Right lobe of liver (tissue), 4 donors: ENCODE measurements around the gene RPS6KL1.

Experiments used
- POLR2A ChIP-seq: fragments of 450-650 bp; IDR thresholded peaks from one replicate; pipeline ENCODE4 v1.6.1; 2017; ENCODE audit warnings: antibody characterized with exemption, mild to moderate bottlenecking
- TF ChIP-seq, protein P1 (sequence below), 4 donors: fragments of 200-600 bp in 3 of 4; fragments of 450-650 bp in 1 of 4; IDR thresholded peaks; one replicate each; pipeline versions ENCODE4 v1.5.1 to v1.8.0; 2016 to 2022; ENCODE audit warnings: antibody characterized with exemption in 4 of 4, mild to moderate bottlenecking in 2 of 4
- donor health status: DM: no; HTN: no; CAD: no.
- donor health status: DM: no; HTN: no; CAD: no.
- donor health status: DM: no; HTN: yes; CAD: no.

DNA sequence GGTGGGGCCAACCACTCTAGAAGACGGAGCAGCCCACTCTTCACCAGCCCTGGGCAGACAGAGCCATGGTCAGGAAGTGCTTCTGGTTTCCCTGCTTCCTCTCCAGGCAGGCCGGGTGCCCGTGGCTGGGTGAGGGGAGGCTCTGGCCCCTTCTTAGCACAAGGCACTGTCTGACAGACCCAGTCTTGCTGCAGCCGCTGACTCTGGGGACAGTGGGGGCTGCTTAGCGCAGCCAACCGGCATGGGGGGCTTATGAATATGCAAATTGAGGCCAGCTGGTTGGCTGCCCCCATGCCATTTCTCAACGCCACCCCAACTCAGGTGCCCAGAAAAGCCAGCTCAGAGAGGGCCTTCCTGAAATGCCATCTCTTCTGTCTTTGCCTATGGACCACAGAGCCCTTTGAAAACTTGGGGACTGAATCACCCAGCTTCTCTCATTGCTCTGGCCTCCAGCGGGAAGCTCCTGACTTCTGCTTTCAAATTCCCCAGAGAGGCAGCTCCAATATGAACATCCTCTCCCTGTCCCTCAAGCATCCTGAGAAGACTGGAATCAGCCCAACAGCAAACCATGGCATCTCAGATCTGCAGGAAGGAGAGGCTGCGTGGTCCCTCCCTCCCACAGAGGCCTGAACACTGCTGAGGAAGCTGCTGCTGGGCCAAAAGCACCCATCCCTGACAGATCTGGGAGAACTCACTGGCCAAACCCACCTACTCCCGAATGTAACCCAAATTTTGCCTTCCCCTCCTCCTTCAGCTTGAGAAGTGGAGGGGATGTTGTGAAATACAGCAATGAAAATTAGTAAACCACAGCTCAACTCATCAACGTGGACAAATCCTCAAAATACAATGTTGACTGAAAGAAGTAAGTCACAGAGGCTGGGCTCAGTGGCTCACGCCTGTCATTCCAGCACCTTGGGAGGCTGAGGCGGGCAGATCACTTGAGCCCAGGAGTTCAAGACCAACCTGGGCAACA is 46.8 kb downstream of the RPS6KL1 start, which contains the start of gene PROX2:
- TF ChIP-seq, protein P1, sequence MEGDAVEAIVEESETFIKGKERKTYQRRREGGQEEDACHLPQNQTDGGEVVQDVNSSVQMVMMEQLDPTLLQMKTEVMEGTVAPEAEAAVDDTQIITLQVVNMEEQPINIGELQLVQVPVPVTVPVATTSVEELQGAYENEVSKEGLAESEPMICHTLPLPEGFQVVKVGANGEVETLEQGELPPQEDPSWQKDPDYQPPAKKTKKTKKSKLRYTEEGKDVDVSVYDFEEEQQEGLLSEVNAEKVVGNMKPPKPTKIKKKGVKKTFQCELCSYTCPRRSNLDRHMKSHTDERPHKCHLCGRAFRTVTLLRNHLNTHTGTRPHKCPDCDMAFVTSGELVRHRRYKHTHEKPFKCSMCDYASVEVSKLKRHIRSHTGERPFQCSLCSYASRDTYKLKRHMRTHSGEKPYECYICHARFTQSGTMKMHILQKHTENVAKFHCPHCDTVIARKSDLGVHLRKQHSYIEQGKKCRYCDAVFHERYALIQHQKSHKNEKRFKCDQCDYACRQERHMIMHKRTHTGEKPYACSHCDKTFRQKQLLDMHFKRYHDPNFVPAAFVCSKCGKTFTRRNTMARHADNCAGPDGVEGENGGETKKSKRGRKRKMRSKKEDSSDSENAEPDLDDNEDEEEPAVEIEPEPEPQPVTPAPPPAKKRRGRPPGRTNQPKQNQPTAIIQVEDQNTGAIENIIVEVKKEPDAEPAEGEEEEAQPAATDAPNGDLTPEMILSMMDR (IDR thresholded peaks at IDR 0.05): no peak
- TF ChIP-seq POLR2A: no peak
